K562 (cell line): ENCODE measurements around the gene TRIM32. TPM values are rescaled to one million over a fixed set of nuclear protein-coding genes. Genes with fewer than 3 reads are reported as not detected.
A peak's percentile ranks its signal among the peaks of the same experiment; 100 is the strongest.
"Not testable (repeated sequence)": the region's sequence is repeated elsewhere in the genome, so short reads cannot be mapped to it uniquely, and the experiment has no call there.

Experiments used
- ATAC-seq: fragments of 200-7000 bp; cut with Tn5 transposase; 3 replicates; pipeline ENCODE4 v1.9.1; 2020; ENCODE audit warnings: moderate library complexity
- BruUV-seq: library from RNA; stranded (reverse); fragments of 400-500 nt; replicated peaks from 2 replicates; lab custom pipeline; 2021; lab: Mats Ljungman, UMichigan
- CTCF ChIA-PET: fragments of 300-600 bp; formaldehyde crosslinking; extraction: SDS; loops from one replicate; lab custom pipeline; 2021; ENCODE audit warnings: low intra/inter-chr PET ratio; lab: Yijun Ruan, JAX
- POLR2A ChIA-PET: fragments of 300-600, 350-650 bp; sonication (Branson Sonifier 250); formaldehyde crosslinking; extraction: SDS; loops from one replicate; lab custom pipeline; 2021; ENCODE audit warnings: antibody characterized with exemption, inconsistent platforms; lab: Yijun Ruan, JAX
- DNase-seq, 4 experiments: peaks; one replicate each; pipeline versions ENCODE4 v3.0.0 to v3.0.0-alpha.2; 2011 to 2018; ENCODE audit warnings: low spot score in 3 of 4, mixed read lengths in 3 of 4; ENCODE audit errors: extremely low read depth in 1 of 4
- FAIRE-seq: peaks from 2 replicates; lab custom pipeline; 2011; peaks lifted over from hg19 to GRCh38; lab: Jason Lieb, UNC
- H2AFZ ChIP-seq: 2 replicates; pipeline ENCODE4 v1.6.0; 2011; ENCODE audit warnings: low read depth, low read length, control low read depth, inconsistent platforms
- H3K27ac ChIP-seq: fragments of 200-600 bp; 3 replicates; pipeline ENCODE4 v1.8.0; 2011; ENCODE audit warnings: low read depth, mild to moderate bottlenecking, control low read depth, inconsistent platforms, low read length, moderate library complexity, mixed read lengths; ENCODE audit errors: extremely low read depth
- H3K27me3 ChIP-seq, 2 experiments: fragments of 300-600 bp in 1 of 2; 2 replicates in 1 of 2; 3 replicates in 1 of 2; pipeline versions ENCODE4 v1.6.0 to v1.8.0; 2011; ENCODE audit warnings: inconsistent platforms in 2 of 2, low read length in 2 of 2, mild to moderate bottlenecking in 1 of 2, mixed read lengths in 1 of 2, moderate library complexity in 1 of 2; ENCODE audit not compliant: control insufficient read depth in 2 of 2, insufficient read depth in 2 of 2
- H3K36me3 ChIP-seq: fragments of 300-600 bp; 3 replicates; pipeline ENCODE4 v1.8.0; 2011; ENCODE audit warnings: mild to moderate bottlenecking, low read length, inconsistent platforms; ENCODE audit not compliant: control insufficient read depth, insufficient read depth
- H3K4me1 ChIP-seq, 2 experiments: fragments of 200-600 bp in 1 of 2; replicated peaks in 1 of 2; 2 replicates in 1 of 2; 3 replicates in 1 of 2; pipeline versions ENCODE4 v1.5.1 to v1.8.0; 2011; ENCODE audit warnings: inconsistent platforms in 2 of 2, low read length in 2 of 2, mild to moderate bottlenecking in 1 of 2, mixed read lengths in 1 of 2, moderate library complexity in 1 of 2; ENCODE audit not compliant: control insufficient read depth in 2 of 2, insufficient read depth in 2 of 2
- H3K4me2 ChIP-seq: 2 replicates; pipeline ENCODE4 v1.6.1; 2011; ENCODE audit warnings: low read length, control low read depth, inconsistent platforms, mixed read lengths; ENCODE audit not compliant: insufficient read depth
- H3K4me3 ChIP-seq: fragments of 200-600 bp; sonication (generic), shearing (Covaris generic); 2 replicates; pipeline ENCODE4 v1.5.1; 2016; ENCODE audit warnings: control low read depth, inconsistent platforms
- H3K79me2 ChIP-seq: fragments of 200-600 bp; 3 replicates; pipeline ENCODE4 v1.8.0; 2011; ENCODE audit warnings: low read length, inconsistent platforms; ENCODE audit not compliant: control insufficient read depth, insufficient read depth
- H3K9ac ChIP-seq, 2 experiments: 2 replicates each; pipeline versions ENCODE4 v1.6.0 to v1.6.1; 2011; ENCODE audit warnings: low read depth in 2 of 2, low read length in 2 of 2, control low read depth in 1 of 2, inconsistent platforms in 1 of 2, mild to moderate bottlenecking in 1 of 2, mixed read lengths in 1 of 2; ENCODE audit not compliant: insufficient read depth in 1 of 2
- H3K9me1 ChIP-seq: one replicate; pipeline ENCODE4 v1.6.0; 2011; ENCODE audit warnings: inconsistent platforms, mild to moderate bottlenecking, low read length, moderate library complexity; ENCODE audit not compliant: control insufficient read depth, insufficient read depth
- H3K9me3 ChIP-seq: replicated peaks from 2 replicates; pipeline ENCODE4 v1.5.1; 2011; ENCODE audit warnings: low read depth, low read length, inconsistent platforms; ENCODE audit not compliant: control insufficient read depth, insufficient read depth
- H4K20me1 ChIP-seq: replicated peaks from 2 replicates; pipeline ENCODE4 v1.6.1; 2011; ENCODE audit warnings: low read length, inconsistent platforms, mixed read lengths; ENCODE audit not compliant: control insufficient read depth, insufficient read depth
- ARID1B ChIP-seq: fragments of 450-650 bp; IDR thresholded peaks from 2 replicates; pipeline ENCODE4 v1.6.1; 2016; ENCODE audit warnings: antibody characterized with exemption, mild to moderate bottlenecking, inconsistent platforms
- CGGBP1 ChIP-seq: fragments of 250-450 bp; sonication (Bioruptor Pico); IDR thresholded peaks from 2 replicates; pipeline ENCODE4 v1.9.0; 2021; ENCODE audit warnings: mild to moderate bottlenecking
- E2F4 ChIP-seq: sonication (generic); formaldehyde crosslinking; IDR thresholded peaks from 2 replicates; pipeline ENCODE4 v1.8.0; 2022; ENCODE audit warnings: mild to moderate bottlenecking, low read depth, missing genetic modification reagents
- SRSF7 ChIP-seq: fragments of 200-400 bp; formaldehyde crosslinking; optimal IDR thresholded peaks from 2 replicates; pipeline ENCODE3; 2017; ENCODE audit warnings: mild to moderate bottlenecking, low read depth, low read length
- TEAD2 ChIP-seq: fragments of 450-650 bp; IDR thresholded peaks from 2 replicates; pipeline ENCODE4 v1.6.1; 2016; ENCODE audit warnings: missing genetic modification characterization, control low read depth, missing compliant biosample characterization
- ZNF583 ChIP-seq: fragments of 250-450 bp; sonication (Bioruptor Pico); IDR thresholded peaks from 2 replicates; pipeline ENCODE4 v1.4.0; 2020
- ZNF592 ChIP-seq: fragments of 450-650 bp; IDR thresholded peaks from 2 replicates; pipeline ENCODE4 v1.6.1; 2017; ENCODE audit warnings: antibody characterized with exemption, mild to moderate bottlenecking
- in situ Hi-C: fragments of 300-500 bp; cut with MboI; formaldehyde crosslinking; loops from 4 replicates; pipeline ENCODE4 v1.15.0; 2018; ENCODE audit warnings: inconsistent platforms, mixed read lengths
- intact Hi-C: fragments of 100-400 bp; cut with micrococcal nuclease; formaldehyde crosslinking; loops from 2 replicates; pipeline ENCODE4 v1.14.2; 2022
- polyA plus RNA-seq, 8 experiments: library from polyadenylated mRNA; depleted of rRNA in 4 of 8; stranded (reverse) in 5 of 8; unstranded in 3 of 8; fragments of >200 nt; fragmentation: Nextera tagmentation in 2 of 8; fragmentation: Illumina TruSeq in 1 of 8; extraction: Ambion mirVana in 2 of 8; extraction: Trizol in 1 of 8; gene quantifications; 2 replicates each; pipeline versions ENCODE4 v1.2.1 to v1.2.3, GENCODE V29; 2011 to 2014; ENCODE audit warnings: inconsistent platforms in 1 of 8, missing spikeins in 1 of 8
- total RNA-seq, 7 experiments: library from RNA; depleted of rRNA in 6 of 7; stranded (reverse); fragments of >200 nt in 6 of 7; fragmentation: Illumina TruSeq in 2 of 7; extraction: Trizol in 2 of 7; gene quantifications; 2 replicates each; pipeline versions ENCODE4 v1.2.1 to v1.2.3, GENCODE V29; 2011 to 2021; ENCODE audit warnings: low replicate concordance in 1 of 7

TRIM32 gene
- total and polyA plus RNA-seq, 9 of the 15 experiments (the other 6 are each of a cell fraction or from before 2014, with no cell fraction given) = 3.5 to 9.4 (median 5.9) TPM

- TF ChIP-seq ARID1B = peak; percentile 13; the same call in 1 of the 2 replicates
- TF ChIP-seq ZNF583 = no peak
- TF ChIP-seq ZNF592 = no peak
- no peak for TF ChIP-seq CGGBP1 (CRISPR knock-in tag)
- no peak for TF ChIP-seq SRSF7
- TF ChIP-seq E2F4 (CRISPR knock-in tag) = no peak
- TF ChIP-seq TEAD2 (tag) = no peak
Measured at GRCh38 chr9:116689486-116690032, 2.5 kb downstream of the TRIM32 start (continued).

- H3K9me3 ChIP-seq, DNase-seq, intact Hi-C loops, in situ Hi-C loops, H3K36me3 ChIP-seq, FAIRE-seq, H3K79me2 ChIP-seq, H3K27ac ChIP-seq, H3K4me3 ChIP-seq, BruUV-seq, H4K20me1 ChIP-seq, H3K4me2 ChIP-seq, H3K27me3 ChIP-seq, ATAC-seq, H2AFZ ChIP-seq, H3K9ac ChIP-seq, POLR2A ChIA-PET, H3K9me1 ChIP-seq, CTCF ChIA-PET: not testable (repeated sequence)
- peaks cover 16 to 30% of the 10 kb centered on the region in 2 experiments; a peak in 4 of 5 replicates for H3K4me1 ChIP-seq
Measured at GRCh38 chr9:116690805-116691204, 3.7 kb downstream of the TRIM32 start.
